GM18519 (cell line): ENCODE data around the gene A1BG.

Source experiments
- ATAC-seq: cut with Tn5 transposase; IDR thresholded peaks from one replicate; pipeline ENCODE4 v1.9.1; 2021; ENCODE audit warnings: mild to moderate bottlenecking, moderate library complexity; ENCODE audit not compliant: unreplicated experiment, low FRiP score

A1BG gene

DNA sequence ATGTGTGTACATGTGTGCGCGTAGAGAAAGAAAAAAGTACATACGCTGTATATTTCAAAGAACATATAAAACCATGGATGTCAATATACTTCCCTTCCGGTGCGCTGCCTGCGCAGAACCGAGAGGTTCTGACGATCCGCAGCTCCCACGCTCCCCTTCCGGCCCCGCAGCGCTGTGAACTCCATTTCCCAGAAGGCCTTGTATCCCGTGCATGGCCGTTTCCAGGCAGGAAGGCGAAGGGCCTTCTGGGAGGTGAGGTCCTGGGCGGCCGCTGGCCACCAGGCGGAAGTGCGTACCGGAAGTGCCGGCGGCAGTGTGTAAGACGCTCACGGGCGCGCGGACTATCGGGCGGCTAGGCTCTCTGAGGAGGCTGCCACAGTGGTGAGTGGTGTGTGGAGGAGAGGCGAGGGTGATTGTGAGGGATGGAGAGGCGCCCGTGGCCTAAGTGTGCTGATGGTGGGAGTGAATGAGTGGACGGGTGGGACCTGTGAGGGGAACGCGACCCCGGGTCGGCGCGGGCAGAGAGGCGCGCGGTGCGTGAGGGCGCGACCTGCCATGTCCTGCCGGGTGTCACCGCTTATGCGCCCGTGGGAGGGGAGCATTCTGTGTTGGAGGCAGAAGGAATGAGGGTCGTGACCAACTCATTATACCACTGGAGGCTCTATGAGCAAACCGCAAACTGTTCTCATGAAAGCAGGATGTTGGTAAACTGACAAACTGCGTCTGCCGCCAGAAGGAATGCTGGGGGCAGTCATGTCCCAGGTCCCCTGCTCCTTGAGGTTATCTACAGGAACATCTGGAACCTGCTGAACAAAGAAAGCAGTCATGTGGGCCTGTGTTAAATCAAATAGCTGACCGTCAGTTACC lies 48.0 kb downstream of the A1BG start, which contains the start of gene ERVK3-1:
ERVK3-1 (plus strand) TSS at position 313 of the 867 bp plus-strand sequence. CDS start 6,792 bp downstream, outside the sequence.
- peak; percentile 92 for ATAC-seq

- ATAC-seq = no peak
These were observed 48.6 kb downstream of the A1BG start for GRCh38 chr19:58304748-58305064.

DNA sequence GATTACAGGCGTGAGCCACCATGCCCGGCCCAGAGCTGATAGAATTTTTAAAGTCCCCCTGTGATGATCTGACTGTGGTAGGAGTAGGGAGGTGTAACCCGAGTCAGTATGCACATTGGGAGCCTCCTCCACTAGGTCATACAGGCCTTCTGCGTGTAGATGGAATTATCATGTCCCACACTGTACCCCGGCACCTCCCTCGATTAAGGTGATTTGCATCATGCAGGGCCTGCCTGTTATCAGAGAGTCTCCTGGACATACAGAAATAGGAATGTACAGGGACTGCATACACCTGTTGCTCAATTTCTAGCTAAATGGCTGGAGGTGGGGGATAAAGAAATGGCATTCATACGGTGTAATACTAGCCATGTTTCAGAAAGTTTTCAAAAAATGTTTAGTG lies 49.0 kb downstream of the A1BG start:
- ATAC-seq = no peak

DNA sequence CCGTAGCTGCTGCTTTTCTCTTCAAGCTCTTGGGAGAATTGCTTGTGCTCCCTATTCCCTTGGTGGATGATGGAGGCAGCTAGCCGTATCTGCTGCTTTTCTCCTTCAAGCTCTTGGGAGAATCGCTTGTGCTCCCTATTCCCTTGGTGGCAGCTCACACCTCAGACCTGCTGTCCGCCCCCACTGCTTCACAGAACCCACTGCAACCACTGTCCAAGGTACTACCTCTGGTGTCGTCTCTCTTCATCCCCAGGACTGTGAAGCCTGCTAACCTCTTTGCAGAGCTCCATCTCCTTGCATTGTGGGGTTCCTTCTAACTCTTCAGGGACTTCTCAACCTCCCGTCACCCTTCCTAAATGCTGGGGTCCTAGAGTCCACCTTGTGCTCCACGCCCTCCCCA lies 52.7 kb downstream of the A1BG start:
- ATAC-seq = no peak

- ATAC-seq = no peak
These were observed 57.2 kb downstream of the A1BG start for GRCh38 chr19:58296104-58296503.
